HepG2 (cell line): Measurements from ENCODE around the gene HSF4. TPM values are rescaled to one million over a fixed set of nuclear protein-coding genes. Genes with fewer than 3 reads are reported as not detected.

Experiments used
- FIP1L1 ChIP-seq: fragments of 200-400 bp; formaldehyde crosslinking; IDR thresholded peaks from 2 replicates; pipeline ENCODE4 v1.6.1; 2018; ENCODE audit warnings: low read depth, mild to moderate bottlenecking, low read length, moderate library complexity, borderline replicate concordance; ENCODE audit not compliant: insufficient read depth
- HHEX ChIP-seq: IDR thresholded peaks from 2 replicates; pipeline ENCODE4 v1.6.1; 2016; ENCODE audit warnings: control low read depth
- ISX ChIP-seq: sonication (generic); formaldehyde crosslinking; conservative IDR thresholded peaks from 2 replicates; pipeline ENCODE4 v1.5.0; 2020; ENCODE audit warnings: missing genetic modification reagents
- MXD1 ChIP-seq: sonication (generic); formaldehyde crosslinking; IDR thresholded peaks from 2 replicates; pipeline ENCODE4 v1.4.0; 2020; ENCODE audit warnings: mild to moderate bottlenecking, missing genetic modification reagents
- NFKBIZ ChIP-seq: IDR thresholded peaks from 2 replicates; pipeline ENCODE4 v1.6.1; 2018; ENCODE audit warnings: missing genetic modification reagents, missing compliant biosample characterization
- NR2F1 ChIP-seq, 2 experiments: fragments of 450-650 bp in 1 of 2; formaldehyde crosslinking in 1 of 2; IDR thresholded peaks; 2 replicates each; pipeline versions ENCODE4 v1.5.0 to v1.6.1; 2016 to 2020; ENCODE audit warnings: mild to moderate bottlenecking in 1 of 2, missing compliant biosample characterization in 1 of 2, missing genetic modification reagents in 1 of 2, moderate library complexity in 1 of 2
- POLR2AphosphoS5 ChIP-seq: IDR thresholded peaks from 2 replicates; pipeline ENCODE4 v1.6.1; 2012; ENCODE audit warnings: low read depth, low read length
- SKIL ChIP-seq: sonication (generic); formaldehyde crosslinking; IDR thresholded peaks from 2 replicates; pipeline ENCODE4 v1.8.0; 2022; ENCODE audit warnings: missing genetic modification reagents, mild to moderate bottlenecking, moderate library complexity, borderline replicate concordance
- TBL1XR1 ChIP-seq: fragments of 150-350 bp; IDR thresholded peaks from 2 replicates; pipeline ENCODE4 v1.6.1; 2014; ENCODE audit warnings: borderline replicate concordance, low read length; ENCODE audit not compliant: partially characterized antibody
- ZBTB1 ChIP-seq: sonication (generic); formaldehyde crosslinking; IDR thresholded peaks from 2 replicates; pipeline ENCODE4 v1.4.0; 2020; ENCODE audit warnings: missing genetic modification reagents, borderline replicate concordance
- ZBTB34 ChIP-seq: sonication (generic); formaldehyde crosslinking; IDR thresholded peaks from 2 replicates; pipeline ENCODE4 v1.8.0; 2022; ENCODE audit warnings: mild to moderate bottlenecking, missing genetic modification reagents
- ZMYM3 ChIP-seq: sonication (generic); formaldehyde crosslinking; IDR thresholded peaks from 2 replicates; pipeline ENCODE4 v1.5.1; 2020; ENCODE audit warnings: mild to moderate bottlenecking, missing genetic modification reagents
- ZNF318 ChIP-seq: sonication (generic); formaldehyde crosslinking; IDR thresholded peaks from 2 replicates; pipeline ENCODE4 v1.4.0; 2020; ENCODE audit warnings: mild to moderate bottlenecking, missing genetic modification reagents
- ZNF33B ChIP-seq: sonication (generic); formaldehyde crosslinking; IDR thresholded peaks from 2 replicates; pipeline ENCODE4 v1.5.1; 2020; ENCODE audit warnings: mild to moderate bottlenecking, missing genetic modification reagents
- ZNF34 ChIP-seq: sonication (generic); formaldehyde crosslinking; IDR thresholded peaks from 2 replicates; pipeline ENCODE4 v1.4.0; 2020; ENCODE audit warnings: mild to moderate bottlenecking, missing genetic modification reagents, borderline replicate concordance
- ZNF510 ChIP-seq: sonication (generic); formaldehyde crosslinking; IDR thresholded peaks from 2 replicates; pipeline ENCODE4 v1.4.0; 2020; ENCODE audit warnings: low read depth, mild to moderate bottlenecking, missing genetic modification reagents
- polyA plus RNA-seq, 8 experiments: library from polyadenylated mRNA; depleted of rRNA in 3 of 8; stranded (reverse) in 7 of 8; unstranded in 1 of 8; fragments of >200 nt; fragmentation: Illumina TruSeq in 4 of 8; extraction: Trizol in 4 of 8; gene quantifications; 2 replicates each; pipeline versions ENCODE4 v1.2.1 to v1.2.3, GENCODE V29; 2011 to 2016; ENCODE audit warnings: low read depth in 4 of 8, missing spikeins in 1 of 8, mixed read lengths in 1 of 8; ENCODE audit not compliant: insufficient read depth in 1 of 8
- total RNA-seq, 5 experiments: library from RNA; depleted of rRNA; stranded (reverse); fragments of >200 nt; fragmentation: Illumina TruSeq; extraction: Trizol; gene quantifications; 2 replicates each; pipeline ENCODE4 v1.2.3, GENCODE V29; 2016; ENCODE audit warnings: low read depth in 1 of 5

Gene HSF4
- total and polyA plus RNA-seq, 2 of the 13 experiments (the other 11 are each of a cell fraction or from before 2014, with no cell fraction given), result 3.5 to 16.9 TPM

- TF ChIP-seq MXD1 (CRISPR knock-in tag) (0 out of 2 replicates have a peak, but pooled peaks have one; percentile 66), ZNF33B (CRISPR knock-in tag) (peak; percentile 73; the same call in 1 of the 2 replicates), ISX (CRISPR knock-in tag) (no peak), NR2F1 (CRISPR knock-in tag; IDR thresholded peaks at IDR 0.05) (peak in 1 of 2 experiments; percentile 24; a peak in 1 of 4 replicates), NFKBIZ (CRISPR knock-in tag) (peak; percentile 42; the same call in 1 of the 2 replicates), FIP1L1 (no peak), HHEX (CRISPR knock-in tag) (no peak), TBL1XR1 (peak; percentile 15), ZNF510 (CRISPR knock-in tag) (peak; percentile 80; the same call in 1 of the 2 replicates), ZNF318 (no peak; the same call in 1 of the 2 replicates), ZMYM3 (CRISPR knock-in tag) (no peak), ZBTB34 (CRISPR knock-in tag) (0 out of 2 replicates have a peak, but pooled peaks have one; percentile 49), ZNF34 (CRISPR knock-in tag) (no peak; the same call in 1 of the 2 replicates), SKIL (no peak), POLR2AphosphoS5 (peak; percentile 34; the same call in 1 of the 2 replicates), ZBTB1 (CRISPR knock-in tag) (no peak)
These were observed 19.3 kb downstream of the HSF4 start, which contains the start of gene MATCAP1 (continued) for GRCh38 chr16:67183627-67184452.
